ENCODE data around the gene MAMLD1. TPM values are rescaled to one million over a fixed set of nuclear protein-coding genes. Genes with fewer than 3 reads are reported as not detected.

Gene MAMLD1
- total RNA-seq, 1 donor from 2014 or later, result 4.5 TPM

- TF ChIP-seq CTCF (conservative IDR thresholded peaks at IDR 0.05), result no peak
- Mint-ChIP-seq H3K27ac (ENCODE audit: unreplicated experiment) (no peak overlapping the region), H3K4me1 (no peaks in the 10 kb centered on the region), H3K9me3 (peaks cover 2% of the 10 kb centered on the region), H3K36me3 (ENCODE audit: low read depth) (peaks cover 3% of the 10 kb centered on the region), H3K4me3 (no peak overlapping the region), H3K27me3 (ENCODE audit: low read depth) (no peaks in the 10 kb centered on the region)
- no peak for DNase-seq (ENCODE audit: low read depth, low spot score)
These were observed 120.4 kb downstream of the MAMLD1 start for GRCh38 chrX:150483356-150483985.

- no peak overlapping the region for H3K4me3 Mint-ChIP-seq
- DNase-seq (ENCODE audit: low read depth, low spot score), result peak; percentile 24
- peaks cover 3% of the 10 kb centered on the region for H3K36me3 Mint-ChIP-seq (ENCODE audit: low read depth)
- H3K4me1 Mint-ChIP-seq, result no peaks in the 10 kb centered on the region
- no peak overlapping the region for H3K27ac Mint-ChIP-seq (ENCODE audit: unreplicated experiment)
- no peaks in the 10 kb centered on the region for H3K27me3 Mint-ChIP-seq (ENCODE audit: low read depth)
- peaks cover 2% of the 10 kb centered on the region for H3K9me3 Mint-ChIP-seq
- TF ChIP-seq CTCF (conservative IDR thresholded peaks at IDR 0.05), result peak; percentile 62
These were observed 122.9 kb downstream of the MAMLD1 start for GRCh38 chrX:150486011-150486410.

GRCh38 chrX:150487369-150488094 is 124.4 kb downstream of the MAMLD1 start:
- DNase-seq (ENCODE audit: low read depth, low spot score), result no peak
- no peak overlapping the region for H3K27ac Mint-ChIP-seq (ENCODE audit: unreplicated experiment)
- no peaks in the 10 kb centered on the region for H3K9me3 Mint-ChIP-seq
- no peaks in the 10 kb centered on the region for H3K27me3 Mint-ChIP-seq (ENCODE audit: low read depth)
- H3K4me3 Mint-ChIP-seq, result no peak overlapping the region
- TF ChIP-seq CTCF (conservative IDR thresholded peaks at IDR 0.05), result no peak
- H3K36me3 Mint-ChIP-seq (ENCODE audit: low read depth), result peaks cover 3% of the 10 kb centered on the region
- no peaks in the 10 kb centered on the region for H3K4me1 Mint-ChIP-seq

GRCh38 chrX:150489359-150490015 is 126.4 kb downstream of the MAMLD1 start:
- Mint-ChIP-seq H3K36me3 (ENCODE audit: low read depth) (no peaks in the 10 kb centered on the region), H3K4me1 (no peaks in the 10 kb centered on the region), H3K9me3 (no peaks in the 10 kb centered on the region), H3K27me3 (ENCODE audit: low read depth) (no peaks in the 10 kb centered on the region), H3K27ac (ENCODE audit: unreplicated experiment) (no peak overlapping the region), H3K4me3 (no peak overlapping the region)
- TF ChIP-seq CTCF (conservative IDR thresholded peaks at IDR 0.05), result no peak
- no peak for DNase-seq (ENCODE audit: low read depth, low spot score)

- no peak for TF ChIP-seq CTCF (conservative IDR thresholded peaks at IDR 0.05)
- H3K4me1 Mint-ChIP-seq, result peaks cover 3% of the 10 kb centered on the region
- H3K36me3 Mint-ChIP-seq (ENCODE audit: low read depth), result no peaks in the 10 kb centered on the region
- peaks cover 3% of the 10 kb centered on the region for H3K9me3 Mint-ChIP-seq
- H3K4me3 Mint-ChIP-seq, result no peak overlapping the region
- no peaks in the 10 kb centered on the region for H3K27me3 Mint-ChIP-seq (ENCODE audit: low read depth)
- no peak for DNase-seq (ENCODE audit: low read depth, low spot score)
- H3K27ac Mint-ChIP-seq (ENCODE audit: unreplicated experiment), result no peak overlapping the region
These were observed 132.4 kb downstream of the MAMLD1 start for GRCh38 chrX:150495496-150495895.

All from neural crest cell (in vitro differentiated cells).